Pons (tissue), 1 donor: ENCODE measurements around the gene ARL3.
"Not testable (repeated sequence)": the region's sequence is repeated elsewhere in the genome, so short reads cannot be mapped to it uniquely, and the experiment has no call there.

Source experiments
- DNase-seq: peaks from one replicate; pipeline ENCODE4 v3.0.0-alpha.2; 2016; ENCODE audit warnings: low spot score

ARL3 gene

GRCh38 chr10:102673236-102673818 is 40.9 kb downstream of the ARL3 start:
- DNase-seq = no peak

DNA sequence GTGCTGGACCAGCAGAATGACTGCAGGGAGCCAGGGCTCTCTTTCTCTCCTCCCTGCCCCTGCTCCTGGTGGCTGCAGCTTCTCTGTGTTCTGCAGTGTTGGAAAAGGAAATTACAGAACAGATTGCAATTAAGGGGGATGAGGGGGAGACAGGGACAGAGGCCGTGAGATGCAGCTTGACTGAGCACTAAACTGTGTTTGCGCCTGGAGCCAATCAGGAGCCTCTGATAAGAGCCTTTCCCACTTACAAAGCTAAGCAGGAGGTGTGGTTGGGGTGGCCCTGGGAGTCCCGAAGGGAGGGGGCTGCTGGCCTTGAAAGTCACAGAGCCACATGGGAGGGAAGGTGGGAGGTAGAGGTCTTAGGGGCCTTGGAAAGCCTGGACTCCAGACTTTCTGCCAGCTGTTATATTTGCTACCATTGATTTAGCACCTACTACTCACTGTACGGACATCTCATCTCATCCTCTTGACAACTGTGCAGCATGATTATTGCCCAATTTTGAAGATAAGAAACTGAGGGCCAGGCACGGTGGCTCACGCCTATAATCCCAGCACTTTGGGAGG is 43.2 kb downstream of the ARL3 start:
- no peak for DNase-seq

DNA sequence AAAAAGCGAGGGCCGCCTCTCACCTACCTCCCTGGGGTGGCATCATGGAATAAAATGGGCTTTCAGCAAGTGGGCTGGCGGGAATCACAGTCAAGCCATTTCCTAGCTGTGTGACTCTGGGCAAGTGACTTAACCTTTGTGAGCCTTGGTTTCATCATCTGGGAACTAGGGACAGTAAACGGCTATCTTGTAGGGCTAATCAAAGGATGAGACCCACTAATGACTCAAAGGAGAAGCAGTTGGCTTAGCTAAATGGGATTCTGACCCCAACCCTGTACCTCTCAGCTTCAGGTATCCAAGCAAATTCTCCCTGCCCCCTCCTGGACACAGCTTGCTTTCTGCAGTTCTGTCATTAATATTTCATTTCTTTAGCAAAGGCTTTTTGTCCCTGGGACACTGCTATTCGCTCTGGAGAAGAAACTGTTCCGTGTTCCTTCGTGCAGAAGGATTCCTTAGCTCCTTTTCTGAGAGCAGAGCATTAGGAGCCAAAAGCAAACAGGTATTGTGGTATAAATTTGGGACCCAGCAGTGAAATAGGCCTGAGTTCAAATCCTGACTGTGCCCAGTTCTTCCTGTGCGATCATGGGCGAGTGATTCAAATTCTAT is 44.0 kb downstream of the ARL3 start:
- no peak for DNase-seq

GRCh38 chr10:102669206-102670064 is 44.8 kb downstream of the ARL3 start:
- DNase-seq = no peak

- DNase-seq = no peak
Measured at GRCh38 chr10:102668326-102669107, 45.7 kb downstream of the ARL3 start.

DNA sequence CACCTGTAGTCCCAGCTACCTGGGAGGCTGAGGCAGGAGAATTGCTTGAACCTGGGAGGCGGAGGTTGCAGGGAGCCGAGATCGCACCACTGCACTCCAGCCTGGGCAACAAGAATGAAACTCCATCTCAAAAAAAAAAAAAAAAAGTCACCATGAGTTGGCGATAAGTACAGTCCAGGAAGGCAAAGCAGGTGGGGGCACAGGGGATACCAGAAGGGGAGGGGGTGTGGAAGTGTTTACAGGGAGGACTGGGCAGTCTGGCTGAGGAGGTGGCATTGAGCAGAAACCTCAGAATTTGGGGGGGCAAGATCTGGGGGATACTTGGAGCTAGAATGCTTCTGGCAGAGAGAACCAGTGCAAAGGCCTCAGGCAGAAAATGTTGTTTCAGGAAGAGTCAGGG is 46.8 kb downstream of the ARL3 start:
- not testable (repeated sequence) for DNase-seq

DNA sequence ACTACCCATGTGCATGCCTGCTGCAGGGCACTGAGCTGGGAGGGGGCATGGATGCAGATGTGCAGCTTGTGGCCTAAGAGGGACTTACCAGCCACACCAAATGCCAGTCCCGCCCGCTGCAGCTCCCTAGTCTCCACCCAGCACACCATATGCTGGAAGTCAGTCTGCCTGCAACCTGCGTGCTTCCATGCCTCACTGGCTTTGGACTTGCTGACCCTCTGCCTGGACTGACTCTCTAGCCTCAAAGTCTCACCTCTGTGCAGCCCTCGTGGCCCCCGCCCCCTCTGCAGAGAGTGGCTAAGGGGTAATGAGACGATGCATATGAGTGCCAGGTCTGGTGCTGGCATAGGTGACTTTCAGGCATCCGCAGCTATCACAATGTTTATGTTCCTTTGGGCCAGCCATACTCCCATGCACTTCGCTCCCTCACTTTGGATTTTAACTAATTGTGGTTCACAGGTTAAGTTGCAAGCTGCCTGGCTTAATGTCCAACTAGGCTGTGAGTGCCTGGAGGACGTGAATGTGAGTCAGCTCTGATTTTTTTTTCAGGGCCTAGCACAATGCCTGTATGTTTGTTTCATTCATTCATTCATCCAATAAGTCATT is 48.2 kb downstream of the ARL3 start:
- DNase-seq = no peak

- DNase-seq = no peak
Measured at GRCh38 chr10:102661658-102662028, 52.6 kb downstream of the ARL3 start.

DNA sequence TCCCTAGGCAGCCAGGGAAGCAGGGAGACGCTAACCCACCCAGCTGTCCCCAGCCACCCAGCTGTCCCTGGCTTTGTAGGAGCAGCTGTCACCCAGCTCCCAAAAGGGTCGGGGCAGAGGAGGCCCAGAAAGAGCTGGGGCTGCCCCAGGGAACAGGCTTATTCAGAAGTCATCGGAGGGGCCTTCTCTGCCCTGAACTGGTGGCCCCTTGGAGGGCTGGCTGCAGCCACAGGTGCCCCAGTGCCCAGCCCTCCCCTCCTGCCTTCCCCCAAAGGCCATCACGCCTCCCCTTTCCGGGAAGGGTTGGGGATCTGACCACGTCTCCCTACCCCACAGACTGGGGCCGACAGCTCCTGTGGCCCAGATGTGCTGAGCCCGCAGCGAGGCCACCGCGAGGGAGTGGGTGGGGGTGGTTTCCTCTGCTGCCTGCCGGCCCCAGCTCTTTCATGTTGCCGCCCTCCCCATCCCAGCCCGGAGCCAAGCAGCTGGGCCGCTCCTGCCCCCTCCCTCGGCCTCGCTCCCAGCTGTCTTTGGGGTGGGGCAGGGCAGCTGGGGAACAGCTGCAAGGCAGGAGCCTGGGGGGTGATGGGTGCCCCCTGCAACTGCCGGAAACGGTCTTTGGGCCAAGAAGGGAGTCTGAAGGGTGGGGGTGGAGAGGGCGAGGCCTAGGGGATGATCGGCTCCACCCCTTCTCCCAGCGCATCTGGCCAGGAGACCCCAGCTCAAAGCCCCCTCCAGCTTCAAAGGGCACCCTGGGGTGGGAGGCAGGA is 53.1 kb downstream of the ARL3 start:
- DNase-seq = no peak

DNA sequence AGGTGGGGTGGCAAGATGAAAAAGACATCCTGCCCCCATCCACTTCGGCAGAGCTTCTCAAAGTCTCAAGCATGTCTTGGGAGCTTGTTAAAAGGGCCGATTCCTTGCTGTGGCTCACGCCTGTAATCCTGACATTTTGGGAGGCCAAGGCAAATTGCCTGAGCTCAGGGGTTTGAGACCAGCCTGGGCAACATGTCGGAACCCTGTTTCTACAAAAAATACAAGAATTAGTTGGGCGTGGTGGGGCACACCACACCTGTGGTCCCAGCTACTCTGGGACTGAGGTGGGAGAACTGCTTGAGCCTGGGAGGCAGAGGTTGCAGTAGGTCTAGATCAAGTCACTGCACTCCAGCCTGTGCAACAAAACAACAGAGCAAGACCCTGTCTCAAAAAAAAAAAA is 55.4 kb downstream of the ARL3 start:
- no peak for DNase-seq

DNA sequence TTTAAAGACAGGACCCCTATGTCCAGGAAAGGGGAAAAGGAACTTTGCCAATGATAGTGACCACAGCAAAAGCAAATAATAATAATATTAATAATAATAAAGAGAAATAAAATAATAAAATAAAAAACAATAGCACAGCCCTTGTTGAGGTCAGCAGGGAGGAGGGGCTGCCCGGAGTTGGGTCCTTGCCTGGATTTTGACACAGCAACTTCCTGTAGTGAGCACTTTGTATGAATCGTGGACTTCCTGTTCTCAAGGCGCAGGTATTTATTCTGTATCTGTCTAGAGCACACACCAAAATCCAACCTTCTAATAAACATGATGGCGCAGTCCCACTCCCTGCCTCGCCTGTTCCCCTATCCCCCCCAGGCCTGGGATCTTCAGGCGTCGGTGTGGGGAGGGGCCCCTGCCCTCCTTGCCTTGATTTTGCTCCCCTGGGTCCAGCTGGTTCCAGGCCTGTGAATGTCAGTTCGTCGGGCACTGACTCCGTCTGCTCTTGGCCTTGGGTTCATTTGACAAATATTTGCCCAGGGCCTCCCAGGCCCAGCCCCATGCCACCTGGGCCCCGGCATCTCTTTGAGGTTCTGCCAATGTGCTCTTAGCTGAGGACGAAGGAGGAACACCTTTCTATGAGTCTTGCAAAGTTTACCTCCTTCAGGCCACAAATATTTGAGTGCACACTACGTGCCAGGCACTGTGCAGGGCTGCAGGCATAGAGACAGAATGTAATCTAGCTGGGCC is 56.0 kb downstream of the ARL3 start:
- DNase-seq = no peak

DNA sequence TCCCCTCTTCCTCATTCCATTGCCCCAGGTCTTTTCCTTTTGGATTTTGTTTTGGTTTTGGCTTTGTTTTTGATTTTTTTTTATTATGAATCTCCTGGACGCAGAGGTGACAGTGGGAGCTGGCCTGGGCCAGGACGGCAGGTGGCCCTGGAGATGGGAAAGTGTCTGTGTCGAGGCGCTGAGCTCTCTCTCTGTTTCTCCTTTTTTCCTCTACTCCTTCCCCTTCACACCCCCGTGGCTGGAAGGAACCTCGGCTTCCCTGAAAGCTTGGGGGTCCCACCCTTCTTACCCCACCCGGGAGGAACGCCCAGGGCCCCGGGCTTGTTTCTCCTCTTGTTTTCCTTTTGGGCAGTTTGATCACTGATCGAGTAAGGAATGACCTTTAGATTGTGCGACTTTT is 56.7 kb downstream of the ARL3 start:
- no peak for DNase-seq

DNA sequence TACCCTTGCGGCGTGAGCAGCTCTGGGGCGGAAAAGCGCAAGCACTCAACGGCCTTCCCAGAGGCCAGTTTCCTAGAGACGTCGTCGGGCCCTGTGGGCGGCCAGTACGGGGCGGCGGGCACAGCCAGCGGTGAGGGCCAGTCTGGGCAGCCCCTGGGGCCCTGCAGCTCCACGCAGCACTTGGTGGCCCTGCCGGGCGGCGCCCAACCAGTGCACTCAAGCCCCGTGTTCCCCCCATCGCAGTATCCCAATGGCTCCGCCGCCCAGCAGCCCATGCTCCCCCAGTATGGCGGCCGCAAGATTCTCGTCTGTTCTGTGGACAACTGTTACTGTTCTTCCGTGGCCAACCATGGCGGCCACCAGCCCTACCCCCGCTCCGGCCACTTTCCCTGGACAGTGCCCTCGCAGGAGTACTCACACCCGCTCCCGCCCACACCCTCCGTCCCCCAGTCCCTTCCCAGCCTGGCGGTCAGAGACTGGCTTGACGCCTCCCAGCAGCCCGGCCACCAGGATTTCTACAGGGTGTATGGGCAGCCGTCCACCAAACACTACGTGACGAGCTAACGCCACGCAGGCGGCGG is 57.3 kb downstream of the ARL3 start:
- no peak for DNase-seq

- no peak for DNase-seq
Measured at GRCh38 chr10:102656026-102656425, 58.2 kb downstream of the ARL3 start.

DNA sequence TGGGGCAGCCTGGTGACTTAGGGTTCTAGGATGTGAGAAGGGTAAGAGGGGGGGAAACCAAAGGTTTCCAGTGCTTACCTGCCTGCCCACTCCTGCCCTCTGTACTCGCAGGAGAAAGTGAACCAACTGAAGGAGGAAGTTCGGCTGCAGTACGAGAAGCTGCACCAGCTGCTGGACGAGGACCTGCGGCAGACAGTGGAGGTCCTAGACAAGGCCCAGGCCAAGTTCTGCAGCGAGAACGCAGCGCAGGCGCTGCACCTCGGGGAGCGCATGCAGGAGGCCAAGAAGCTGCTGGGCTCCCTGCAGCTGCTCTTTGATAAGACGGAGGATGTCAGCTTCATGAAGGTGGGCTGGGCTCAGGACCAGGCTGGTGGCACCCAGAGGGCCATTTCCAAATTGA is 59.2 kb downstream of the ARL3 start:
- no peak for DNase-seq

GRCh38 chr10:102654566-102654965 is 59.6 kb downstream of the ARL3 start:
- DNase-seq = no peak

GRCh38 chr10:102653060-102653459 is 61.1 kb downstream of the ARL3 start:
- DNase-seq = no peak

DNA sequence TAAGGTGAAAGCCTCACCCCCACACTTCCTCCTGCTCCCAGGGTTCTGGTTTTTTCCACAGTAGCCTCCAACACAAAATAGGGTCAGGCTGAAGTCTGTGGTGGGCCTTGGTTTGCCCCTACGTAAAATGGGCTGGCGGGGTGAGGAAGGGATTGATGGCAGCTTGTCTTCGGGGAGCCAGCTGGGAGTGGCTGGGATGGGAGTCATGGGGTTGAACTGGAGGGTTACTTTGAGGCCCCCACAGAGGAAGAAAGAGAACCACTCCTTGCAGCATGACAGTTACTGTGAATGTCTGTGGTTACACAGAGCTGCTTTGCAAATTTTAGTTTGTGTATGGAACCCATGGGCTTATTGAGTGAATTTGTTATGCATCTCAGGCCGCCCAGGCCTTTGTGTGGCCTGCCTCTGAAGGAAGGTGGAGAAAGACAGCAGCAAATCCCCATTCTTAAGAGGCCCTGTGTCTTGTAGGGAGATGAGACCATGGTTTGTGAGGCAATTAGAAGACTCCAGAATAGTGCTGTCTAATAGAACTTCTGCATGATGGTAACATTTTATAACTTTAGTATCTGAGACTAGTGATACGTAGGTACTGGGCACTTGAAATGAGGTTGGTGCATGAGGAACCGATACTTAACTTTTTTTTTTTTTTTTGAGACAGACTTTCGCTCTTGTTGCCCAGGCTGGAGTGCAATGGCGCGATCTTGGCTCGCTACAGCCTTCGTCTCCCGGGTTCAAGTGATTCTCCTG is 61.9 kb downstream of the ARL3 start:
- DNase-seq = no peak

- DNase-seq = no peak
Measured at GRCh38 chr10:102651455-102652169, 62.6 kb downstream of the ARL3 start.
